ENCODE measurements around the gene DRC3. TPM values are rescaled to one million over a fixed set of nuclear protein-coding genes. Genes with fewer than 3 reads are reported as not detected.

DRC3 gene
- total RNA-seq, 1 donor from 2014 or later: 0.74 TPM

DNA sequence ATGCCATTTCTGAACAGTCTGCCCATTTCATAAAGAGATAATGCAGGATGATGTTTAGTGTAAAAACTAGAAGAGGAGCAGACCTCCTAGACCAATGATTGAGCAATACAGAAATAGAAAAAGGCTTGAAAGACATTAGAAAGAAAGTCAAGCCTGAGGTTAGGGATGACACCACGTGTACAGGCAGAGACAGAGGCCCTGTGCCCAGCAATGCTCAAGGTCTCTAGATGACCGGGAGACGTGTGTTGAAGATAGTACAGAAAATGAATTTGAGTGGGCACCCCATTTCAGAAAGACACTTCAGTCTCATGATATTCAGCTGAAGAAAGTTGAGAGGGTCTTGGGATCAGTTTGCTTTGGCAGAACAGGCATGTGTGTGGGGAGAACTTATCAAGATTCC is 71.9 kb downstream of the DRC3 start:
- TF ChIP-seq POLR2AphosphoS5 (IDR thresholded peaks at IDR 0.05; ENCODE audit: insufficient read depth in 1 of 2, low read depth in 1 of 2) (no peak), POLR2A (IDR thresholded peaks at IDR 0.05) (no peak)
- TF ChIP-seq, protein P1, sequence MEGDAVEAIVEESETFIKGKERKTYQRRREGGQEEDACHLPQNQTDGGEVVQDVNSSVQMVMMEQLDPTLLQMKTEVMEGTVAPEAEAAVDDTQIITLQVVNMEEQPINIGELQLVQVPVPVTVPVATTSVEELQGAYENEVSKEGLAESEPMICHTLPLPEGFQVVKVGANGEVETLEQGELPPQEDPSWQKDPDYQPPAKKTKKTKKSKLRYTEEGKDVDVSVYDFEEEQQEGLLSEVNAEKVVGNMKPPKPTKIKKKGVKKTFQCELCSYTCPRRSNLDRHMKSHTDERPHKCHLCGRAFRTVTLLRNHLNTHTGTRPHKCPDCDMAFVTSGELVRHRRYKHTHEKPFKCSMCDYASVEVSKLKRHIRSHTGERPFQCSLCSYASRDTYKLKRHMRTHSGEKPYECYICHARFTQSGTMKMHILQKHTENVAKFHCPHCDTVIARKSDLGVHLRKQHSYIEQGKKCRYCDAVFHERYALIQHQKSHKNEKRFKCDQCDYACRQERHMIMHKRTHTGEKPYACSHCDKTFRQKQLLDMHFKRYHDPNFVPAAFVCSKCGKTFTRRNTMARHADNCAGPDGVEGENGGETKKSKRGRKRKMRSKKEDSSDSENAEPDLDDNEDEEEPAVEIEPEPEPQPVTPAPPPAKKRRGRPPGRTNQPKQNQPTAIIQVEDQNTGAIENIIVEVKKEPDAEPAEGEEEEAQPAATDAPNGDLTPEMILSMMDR (IDR thresholded peaks at IDR 0.05): no peak
- intact Hi-C loops (cut with DNase I): no loop called here

GRCh38 chr17:18045691-18046350 is 73.2 kb downstream of the DRC3 start:
- intact Hi-C loops (cut with DNase I): no loop called here
- Histone ChIP-seq H3K9me3 (no peaks in the 10 kb centered on the region), H3K4me1 (peaks cover 13% of the 10 kb centered on the region), H3K4me3 (no peak overlapping the region), H3K36me3 (peaks cover 0 to 15% of the 10 kb centered on the region in 2 donors), H3K27ac (no peak overlapping the region), H3K27me3 (no peaks in the 10 kb centered on the region)
- TF ChIP-seq POLR2AphosphoS5 (IDR thresholded peaks at IDR 0.05; ENCODE audit: insufficient read depth in 1 of 2, low read depth in 1 of 2): no peak
- TF ChIP-seq, protein P1 (IDR thresholded peaks at IDR 0.05): no peak
- no peak for TF ChIP-seq POLR2A (IDR thresholded peaks at IDR 0.05)
- no peak for DNase-seq (ENCODE audit: extremely low spot score in 2 of 2)

More for the DNA sequence above, 71.9 kb downstream of the DRC3 start:
- H3K27ac ChIP-seq: no peak overlapping the region
- peaks cover 0 to 15% of the 10 kb centered on the region in 2 donors for H3K36me3 ChIP-seq
- no peaks in the 10 kb centered on the region for H3K27me3 ChIP-seq
- H3K4me3 ChIP-seq: no peak overlapping the region
- no peaks in the 10 kb centered on the region for H3K9me3 ChIP-seq
- no peak for DNase-seq (ENCODE audit: extremely low spot score in 2 of 2)
- H3K4me1 ChIP-seq: peaks cover 23% of the 10 kb centered on the region

GRCh38 chr17:18055597-18055996 is 82.9 kb downstream of the DRC3 start:
- no peaks in the 10 kb centered on the region for H3K27me3 ChIP-seq
- no peak for DNase-seq (ENCODE audit: extremely low spot score in 2 of 2)
- H3K4me1 ChIP-seq: no peaks in the 10 kb centered on the region
- intact Hi-C loops (cut with DNase I): no loop called here
- H3K9me3 ChIP-seq: no peaks in the 10 kb centered on the region
- H3K27ac ChIP-seq: no peak overlapping the region
- no peak for TF ChIP-seq POLR2A (IDR thresholded peaks at IDR 0.05)
- no peak for TF ChIP-seq POLR2AphosphoS5 (IDR thresholded peaks at IDR 0.05; ENCODE audit: insufficient read depth in 1 of 2, low read depth in 1 of 2)
- TF ChIP-seq, protein P1 (IDR thresholded peaks at IDR 0.05): no peak
- H3K36me3 ChIP-seq: peaks cover 0 to 56% of the 10 kb centered on the region in 2 donors
- H3K4me3 ChIP-seq: no peak overlapping the region

- Histone ChIP-seq H3K27ac (no peak overlapping the region), H3K4me3 (no peak overlapping the region), H3K36me3 (peaks cover 0 to 60% of the 10 kb centered on the region in 2 donors), H3K4me1 (no peaks in the 10 kb centered on the region), H3K9me3 (no peaks in the 10 kb centered on the region), H3K27me3 (no peaks in the 10 kb centered on the region)
- no peak for DNase-seq (ENCODE audit: extremely low spot score in 2 of 2)
- intact Hi-C loops (cut with DNase I): no loop called here
- no peak for TF ChIP-seq POLR2AphosphoS5 (IDR thresholded peaks at IDR 0.05; ENCODE audit: insufficient read depth in 1 of 2, low read depth in 1 of 2)
- TF ChIP-seq, protein P1 (IDR thresholded peaks at IDR 0.05): no peak
- no peak for TF ChIP-seq POLR2A (IDR thresholded peaks at IDR 0.05)
Measured at GRCh38 chr17:18056214-18056613, 83.6 kb downstream of the DRC3 start.

GRCh38 chr17:18059283-18059682 is 86.6 kb downstream of the DRC3 start:
- Histone ChIP-seq H3K4me1 (no peaks in the 10 kb centered on the region), H3K36me3 (peaks cover 0 to 87% of the 10 kb centered on the region in 2 donors), H3K27me3 (no peaks in the 10 kb centered on the region), H3K27ac (no peak overlapping the region), H3K9me3 (no peaks in the 10 kb centered on the region), H3K4me3 (no peak overlapping the region)
- DNase-seq (ENCODE audit: extremely low spot score in 2 of 2): no peak
- intact Hi-C loops (cut with DNase I): no loop called here
- TF ChIP-seq POLR2AphosphoS5 (IDR thresholded peaks at IDR 0.05; ENCODE audit: insufficient read depth in 1 of 2, low read depth in 1 of 2) (no peak), POLR2A (IDR thresholded peaks at IDR 0.05) (no peak)
- TF ChIP-seq, protein P1 (IDR thresholded peaks at IDR 0.05): no peak

Measured in vagina (tissue), 2 donors.